Kidney (tissue), 14 donors: Measurements from ENCODE around the gene HSPA4. TPM values are rescaled to one million over a fixed set of nuclear protein-coding genes. Genes with fewer than 3 reads are reported as not detected.

Experiments
- DNase-seq, 5 donors: peaks; one replicate each; pipeline ENCODE4 v3.0.0-alpha.2; 2013 to 2020
- FAIRE-seq: peaks from 2 replicates; lab custom pipeline; 2012; peaks lifted over from hg19 to GRCh38; lab: Jason Lieb, UNC
- H3K27ac ChIP-seq, 2 donors: one replicate each; pipeline ENCODE4 v1.7.0; 2013; ENCODE audit warnings: low read depth in 2 of 2, low read length in 2 of 2, inconsistent platforms in 1 of 2
- H3K27me3 ChIP-seq: one replicate; pipeline ENCODE4 v1.7.1; 2013; ENCODE audit warnings: low read length, inconsistent platforms; ENCODE audit not compliant: control insufficient read depth, insufficient read depth
- H3K36me3 ChIP-seq, 3 donors: one replicate each; pipeline versions ENCODE4 v1.7.0 to v1.7.1; 2013; ENCODE audit warnings: low read length in 3 of 3, control low read depth in 1 of 3, inconsistent platforms in 1 of 3; ENCODE audit not compliant: insufficient read depth in 3 of 3, control insufficient read depth in 2 of 3
- H3K4me1 ChIP-seq, 3 donors: one replicate each; pipeline versions ENCODE4 v1.7.0 to v1.7.1; 2013; ENCODE audit warnings: low read length in 3 of 3, inconsistent platforms in 1 of 3, low read depth in 1 of 3; ENCODE audit not compliant: control insufficient read depth in 2 of 3, insufficient read depth in 2 of 3
- H3K4me3 ChIP-seq, 3 donors: one replicate each; pipeline versions ENCODE4 v1.7.0 to v1.8.1; 2013; ENCODE audit warnings: low read length in 3 of 3, control low read depth in 1 of 3, inconsistent platforms in 1 of 3
- H3K9ac ChIP-seq, 3 donors: one replicate each; pipeline versions ENCODE4 v1.7.0 to v1.7.1; 2013; ENCODE audit warnings: low read length in 3 of 3, control low read depth in 1 of 3, inconsistent platforms in 1 of 3
- H3K9me3 ChIP-seq, 3 donors: one replicate each; pipeline versions ENCODE4 v1.7.0 to v1.7.1; 2013; ENCODE audit warnings: low read length in 3 of 3, control low read depth in 1 of 3, inconsistent platforms in 1 of 3; ENCODE audit not compliant: control insufficient read depth in 2 of 3, insufficient read depth in 1 of 3
- CTCF ChIP-seq: IDR thresholded peaks from 3 replicates; pipeline ENCODE4 v1.5.1; 2012; ENCODE audit warnings: mild to moderate bottlenecking, moderate library complexity, borderline replicate concordance; ENCODE audit not compliant: insufficient read depth; ENCODE audit errors: extremely low read depth
- intact Hi-C: fragments of 100-400 bp; cut with DNase I; formaldehyde crosslinking; loops from one replicate; pipeline ENCODE4 v1.11.1; 2022
- polyA plus RNA-seq: library from polyadenylated mRNA; stranded (reverse); fragments of 350-450 nt; fragmentation: Illumina TruSeq; extraction: RNeasy Lipid Tissue Mini Kit (QIAGEN cat#74804); gene quantifications from one replicate; pipeline ENCODE4 v1.2.3, GENCODE V29; 2014; ENCODE audit warnings: low read depth, low replicate concordance; ENCODE audit not compliant: insufficient read depth
- total RNA-seq: library from RNA; stranded (reverse); fragmentation: NEBNext Ultra II Directional; extraction: Animal tissue kit (Norgen Biotek cat#: 25700); gene quantifications from one replicate; pipeline ENCODE4 v1.2.1, GENCODE V29; 2021
- donor health status: control.
- donor health status: control.
- donor health status: control.
- donor health status: control.
- donor health status: control.
- donor health status: DM: yes; HTN: yes; CAD: no.
- donor health status: Normal renal cell carcinoma (clear cell type).

The HSPA4 gene
- total and polyA plus RNA-seq, 2 donors from 2014 or later = 79.7 to 81.5 TPM

- no peak overlapping the region for H3K27ac ChIP-seq
- no peaks in the 10 kb centered on the region for H3K36me3 ChIP-seq
- H3K9me3 ChIP-seq = no peaks in the 10 kb centered on the region
- TF ChIP-seq CTCF = no peak
- no peaks in the 10 kb centered on the region for H3K27me3 ChIP-seq
- no peak overlapping the region for H3K4me3 ChIP-seq
- no peaks in the 10 kb centered on the region for H3K4me1 ChIP-seq
- no peak for FAIRE-seq
- no peak for DNase-seq
- intact Hi-C loops = no loop called here
- no peak overlapping the region for H3K9ac ChIP-seq
Observed at GRCh38 chr5:133147815-133148567, 96.2 kb downstream of the HSPA4 start.

GRCh38 chr5:133149345-133149744, 97.5 kb downstream of the HSPA4 start:
- FAIRE-seq = no peak
- Histone ChIP-seq H3K4me1 (no peaks in the 10 kb centered on the region), H3K36me3 (no peaks in the 10 kb centered on the region), H3K4me3 (no peak overlapping the region), H3K9me3 (no peaks in the 10 kb centered on the region), H3K9ac (no peak overlapping the region), H3K27me3 (no peaks in the 10 kb centered on the region), H3K27ac (no peak overlapping the region)
- no peak for DNase-seq
- intact Hi-C loops = no loop called here
- no peak for TF ChIP-seq CTCF

- Histone ChIP-seq H3K9ac (no peak overlapping the region), H3K27ac (no peak overlapping the region), H3K4me3 (no peak overlapping the region), H3K9me3 (no peaks in the 10 kb centered on the region), H3K36me3 (no peaks in the 10 kb centered on the region), H3K27me3 (no peaks in the 10 kb centered on the region), H3K4me1 (no peaks in the 10 kb centered on the region)
- DNase-seq (no peak), FAIRE-seq (no peak)
- no peak for TF ChIP-seq CTCF
- intact Hi-C loops = no loop called here
Observed at GRCh38 chr5:133150909-133151544, 99.2 kb downstream of the HSPA4 start.
